ENCODE measurements around the gene RARRES1.

The RARRES1 gene

GRCh38 chr3:158747417-158747816, 15.2 kb upstream of the RARRES1 start:
- H3K9me3 ChIP-seq (replicated peaks in 1 of 2; ENCODE audit: control insufficient read depth in 2 of 2, insufficient read depth in 1 of 2, low read depth in 1 of 2, low read length in 2 of 2): no peaks in the 10 kb centered on the region
- H3K27me3 ChIP-seq (ENCODE audit: control insufficient read depth in 3 of 3, insufficient read depth in 3 of 3, low read depth in 1 of 3, low read length in 3 of 3): no peaks in the 10 kb centered on the region
- no peak overlapping the region for H2BK15ac ChIP-seq (ENCODE audit: low read length)
- H2BK120ac ChIP-seq (ENCODE audit: low read depth, low read length): no peak overlapping the region
- no peak overlapping the region for H3K14ac ChIP-seq (ENCODE audit: low read length)
- no peaks in the 10 kb centered on the region for H3K4me1 ChIP-seq (ENCODE audit: control insufficient read depth in 2 of 2, insufficient read depth in 1 of 2, low read depth in 1 of 2, low read length in 2 of 2)
- H2BK5ac ChIP-seq (ENCODE audit: low read length): no peak overlapping the region
- H3K4me3 ChIP-seq (ENCODE audit: low read length in 2 of 2): no peak overlapping the region
- no peak overlapping the region for H2AFZ ChIP-seq (ENCODE audit: low read length)
- no peak overlapping the region for H3K4ac ChIP-seq (ENCODE audit: low read length)
- no peak overlapping the region for H2AK5ac ChIP-seq (ENCODE audit: low read depth, low read length)
- WGBS, 2 donors (ENCODE audit: extremely low coverage in 2 of 2, insufficient read length in 2 of 2, insufficient replicate concordance in 1 of 2): no CpG with 5 or more reads among the region's 3 CpGs
- no peak for DNase-seq (ENCODE audit: low spot score)
- peaks cover 0 to 2% of the 10 kb centered on the region in 2 donors for H3K36me3 ChIP-seq (replicated peaks in 1 of 2; ENCODE audit: control insufficient read depth in 2 of 2, insufficient read depth in 2 of 2, low read length in 2 of 2)
- no peak overlapping the region for H3K23ac ChIP-seq (ENCODE audit: low read depth, low read length, poor library complexity)
- no peak overlapping the region for H3K27ac ChIP-seq (replicated peaks; ENCODE audit: low read length)
- H3K4me2 ChIP-seq (ENCODE audit: insufficient read depth, low read length, poor library complexity, severe bottlenecking): no peak overlapping the region
- H2BK12ac ChIP-seq (ENCODE audit: low read length): no peak overlapping the region
- no peaks in the 10 kb centered on the region for H3K79me1 ChIP-seq (ENCODE audit: low read depth, low read length)
- H3K18ac ChIP-seq (ENCODE audit: low read length): no peak overlapping the region
- H4K91ac ChIP-seq (ENCODE audit: low read depth, low read length, poor library complexity): no peak overlapping the region
- H3K9ac ChIP-seq (ENCODE audit: low read depth, low read length, poor library complexity): no peak overlapping the region
- H4K8ac ChIP-seq (ENCODE audit: low read depth, low read length): no peak overlapping the region

DNA sequence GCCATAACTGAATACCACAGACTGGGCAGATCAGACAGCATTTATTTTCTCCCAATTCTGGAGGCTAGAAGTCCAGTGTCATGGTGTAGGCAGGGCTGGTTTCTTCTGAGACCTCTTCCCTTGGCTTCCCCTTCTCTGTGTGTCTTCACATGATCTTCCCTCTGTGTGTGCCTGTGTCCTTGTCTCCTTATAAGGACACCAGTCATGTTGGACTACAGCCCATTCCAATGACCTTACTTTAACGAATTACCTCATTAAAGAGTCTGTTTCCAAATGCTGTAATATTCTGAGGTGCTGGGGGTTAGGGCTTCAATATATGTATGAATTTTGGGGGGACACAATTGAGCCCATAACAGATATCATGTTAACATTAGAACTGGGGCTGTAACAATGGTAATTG, 13.3 kb upstream of the RARRES1 start:
- H3K36me3 ChIP-seq (replicated peaks in 1 of 2; ENCODE audit: control insufficient read depth in 2 of 2, insufficient read depth in 2 of 2, low read length in 2 of 2): peaks cover 0 to 2% of the 10 kb centered on the region in 2 donors
- no peak overlapping the region for H2AFZ ChIP-seq (ENCODE audit: low read length)
- H3K27ac ChIP-seq (replicated peaks; ENCODE audit: low read length): no peak overlapping the region
- no peak overlapping the region for H2BK15ac ChIP-seq (ENCODE audit: low read length)
- no peak overlapping the region for H4K91ac ChIP-seq (ENCODE audit: low read depth, low read length, poor library complexity)
- H2BK5ac ChIP-seq (ENCODE audit: low read length): no peak overlapping the region
- no peak overlapping the region for H3K4me3 ChIP-seq (ENCODE audit: low read length in 2 of 2)
- no peak overlapping the region for H4K8ac ChIP-seq (ENCODE audit: low read depth, low read length)
- no peak overlapping the region for H2BK120ac ChIP-seq (ENCODE audit: low read depth, low read length)
- no peak overlapping the region for H3K9ac ChIP-seq (ENCODE audit: low read depth, low read length, poor library complexity)
- no peaks in the 10 kb centered on the region for H3K9me3 ChIP-seq (replicated peaks in 1 of 2; ENCODE audit: control insufficient read depth in 2 of 2, insufficient read depth in 1 of 2, low read depth in 1 of 2, low read length in 2 of 2)
- no peak for DNase-seq (ENCODE audit: low spot score)
- H3K4ac ChIP-seq (ENCODE audit: low read length): no peak overlapping the region
- no CpG with 5 or more reads among the region's 1 CpG for WGBS, 2 donors (ENCODE audit: extremely low coverage in 2 of 2, insufficient read length in 2 of 2, insufficient replicate concordance in 1 of 2)
- no peaks in the 10 kb centered on the region for H3K27me3 ChIP-seq (ENCODE audit: control insufficient read depth in 3 of 3, insufficient read depth in 3 of 3, low read depth in 1 of 3, low read length in 3 of 3)
- no peak overlapping the region for H3K23ac ChIP-seq (ENCODE audit: low read depth, low read length, poor library complexity)
- H3K18ac ChIP-seq (ENCODE audit: low read length): no peak overlapping the region
- no peaks in the 10 kb centered on the region for H3K79me1 ChIP-seq (ENCODE audit: low read depth, low read length)
- H3K14ac ChIP-seq (ENCODE audit: low read length): no peak overlapping the region
- no peak overlapping the region for H2BK12ac ChIP-seq (ENCODE audit: low read length)
- no peak overlapping the region for H3K4me2 ChIP-seq (ENCODE audit: insufficient read depth, low read length, poor library complexity, severe bottlenecking)
- peaks cover 0 to 2% of the 10 kb centered on the region in 2 donors for H3K4me1 ChIP-seq (ENCODE audit: control insufficient read depth in 2 of 2, insufficient read depth in 1 of 2, low read depth in 1 of 2, low read length in 2 of 2)
- no peak overlapping the region for H2AK5ac ChIP-seq (ENCODE audit: low read depth, low read length)

DNA sequence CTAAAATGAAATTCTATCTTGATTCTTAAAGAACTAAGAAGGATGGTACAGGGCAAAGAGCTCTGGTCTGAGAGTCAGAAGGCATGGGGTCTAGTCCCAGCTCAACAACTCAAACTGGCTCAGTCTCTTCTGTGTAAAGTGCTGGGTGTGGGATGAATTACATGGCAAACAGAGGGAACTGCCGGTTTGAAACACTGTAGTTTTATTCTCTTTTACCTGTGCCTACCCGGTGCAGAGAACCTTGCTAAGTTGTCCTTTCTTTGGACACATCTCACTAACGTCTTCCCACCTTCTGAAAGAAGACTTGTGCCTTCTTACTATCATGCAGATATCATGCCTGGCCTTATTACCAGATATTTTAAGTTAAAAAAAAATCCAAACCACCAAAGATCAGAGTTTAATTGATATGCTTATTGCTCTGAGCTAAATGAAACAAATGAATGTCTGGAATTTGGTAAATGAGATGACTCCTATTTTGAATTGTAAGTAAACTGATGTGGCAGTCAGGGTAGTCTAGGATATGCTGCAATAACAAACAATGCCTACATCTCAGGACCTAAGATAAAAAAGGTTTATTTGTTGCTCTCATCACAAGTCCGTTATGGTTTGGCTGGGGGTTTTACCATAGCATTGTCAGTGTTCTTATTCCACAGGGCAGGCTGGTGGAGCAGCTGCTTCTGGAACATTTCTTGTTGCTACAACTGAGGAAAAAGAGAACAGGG, 12.5 kb upstream of the RARRES1 start:
- Histone ChIP-seq H3K4ac (ENCODE audit: low read length) (no peak overlapping the region), H2BK15ac (ENCODE audit: low read length) (no peak overlapping the region), H2AFZ (ENCODE audit: low read length) (no peak overlapping the region), H4K91ac (ENCODE audit: low read depth, low read length, poor library complexity) (no peak overlapping the region), H3K18ac (ENCODE audit: low read length) (no peak overlapping the region), H3K9ac (ENCODE audit: low read depth, low read length, poor library complexity) (no peak overlapping the region), H4K8ac (ENCODE audit: low read depth, low read length) (no peak overlapping the region), H3K4me1 (ENCODE audit: control insufficient read depth in 2 of 2, insufficient read depth in 1 of 2, low read depth in 1 of 2, low read length in 2 of 2) (peaks cover 0 to 2% of the 10 kb centered on the region in 2 donors), H3K27ac (replicated peaks; ENCODE audit: low read length) (no peak overlapping the region), H3K27me3 (ENCODE audit: control insufficient read depth in 3 of 3, insufficient read depth in 3 of 3, low read depth in 1 of 3, low read length in 3 of 3) (no peaks in the 10 kb centered on the region), H3K4me2 (ENCODE audit: insufficient read depth, low read length, poor library complexity, severe bottlenecking) (no peak overlapping the region), H3K79me1 (ENCODE audit: low read depth, low read length) (no peaks in the 10 kb centered on the region), H2BK120ac (ENCODE audit: low read depth, low read length) (no peak overlapping the region), H2BK5ac (ENCODE audit: low read length) (no peak overlapping the region), H3K36me3 (replicated peaks in 1 of 2; ENCODE audit: control insufficient read depth in 2 of 2, insufficient read depth in 2 of 2, low read length in 2 of 2) (peaks cover 0 to 2% of the 10 kb centered on the region in 2 donors), H3K23ac (ENCODE audit: low read depth, low read length, poor library complexity) (no peak overlapping the region), H3K9me3 (replicated peaks in 1 of 2; ENCODE audit: control insufficient read depth in 2 of 2, insufficient read depth in 1 of 2, low read depth in 1 of 2, low read length in 2 of 2) (no peaks in the 10 kb centered on the region), H2AK5ac (ENCODE audit: low read depth, low read length) (no peak overlapping the region), H2BK12ac (ENCODE audit: low read length) (no peak overlapping the region), H3K4me3 (ENCODE audit: low read length in 2 of 2) (no peak overlapping the region), H3K14ac (ENCODE audit: low read length) (no peak overlapping the region)
- DNase-seq (ENCODE audit: low spot score): no peak
- no CpG with 5 or more reads among the region's 4 CpGs for WGBS, 2 donors (ENCODE audit: extremely low coverage in 2 of 2, insufficient read length in 2 of 2, insufficient replicate concordance in 1 of 2)

DNA sequence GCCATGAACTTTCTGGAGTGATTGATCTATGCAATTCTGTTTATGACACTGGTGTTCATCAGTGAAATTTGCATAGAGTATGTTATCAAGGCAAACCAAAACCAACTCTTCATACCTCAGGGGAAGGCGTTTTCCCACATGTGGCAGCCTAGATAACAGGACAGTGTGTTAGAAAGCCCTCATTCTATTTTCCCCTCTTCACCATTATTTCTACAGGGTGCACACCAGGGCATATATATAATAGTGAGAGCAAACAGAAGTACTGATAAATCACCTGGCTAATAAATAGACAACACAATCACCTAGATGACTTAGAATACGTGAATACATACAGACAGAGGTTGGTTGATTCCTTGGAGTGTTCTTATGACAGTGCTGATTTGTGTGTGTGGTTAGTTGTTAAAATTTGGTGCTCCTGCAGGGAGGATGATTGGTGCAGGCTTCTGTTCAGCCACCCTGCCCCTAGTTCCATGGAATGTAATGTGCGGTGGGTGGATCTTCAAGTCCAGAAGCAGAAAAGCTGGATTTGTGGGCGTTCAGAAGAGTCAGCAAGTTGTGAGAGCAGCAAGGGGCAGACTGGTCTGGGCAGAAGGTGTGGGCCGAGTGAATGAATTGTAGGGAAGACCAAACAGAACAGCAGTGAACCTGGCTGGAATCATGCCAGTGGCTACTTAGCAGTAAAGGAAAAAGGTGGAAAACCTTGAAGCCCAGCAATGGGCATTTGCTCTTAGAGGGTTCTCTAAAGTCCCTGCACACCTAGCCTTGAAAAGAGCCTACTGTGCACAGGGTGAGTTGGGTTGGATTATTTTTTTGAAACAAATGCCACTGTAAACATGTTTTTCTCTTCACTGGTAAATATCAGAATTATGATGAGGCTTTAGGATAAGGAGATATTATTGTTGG, 11.7 kb upstream of the RARRES1 start:
- no peaks in the 10 kb centered on the region for H3K9me3 ChIP-seq (replicated peaks in 1 of 2; ENCODE audit: control insufficient read depth in 2 of 2, insufficient read depth in 1 of 2, low read depth in 1 of 2, low read length in 2 of 2)
- no peak overlapping the region for H2BK120ac ChIP-seq (ENCODE audit: low read depth, low read length)
- H3K14ac ChIP-seq (ENCODE audit: low read length): no peak overlapping the region
- peaks cover 0 to 2% of the 10 kb centered on the region in 2 donors for H3K4me1 ChIP-seq (ENCODE audit: control insufficient read depth in 2 of 2, insufficient read depth in 1 of 2, low read depth in 1 of 2, low read length in 2 of 2)
- no peak overlapping the region for H3K4ac ChIP-seq (ENCODE audit: low read length)
- no peak overlapping the region for H3K18ac ChIP-seq (ENCODE audit: low read length)
- H2BK12ac ChIP-seq (ENCODE audit: low read length): no peak overlapping the region
- no peak for DNase-seq (ENCODE audit: low spot score)
- peaks cover 0 to 2% of the 10 kb centered on the region in 2 donors for H3K36me3 ChIP-seq (replicated peaks in 1 of 2; ENCODE audit: control insufficient read depth in 2 of 2, insufficient read depth in 2 of 2, low read length in 2 of 2)
- H4K91ac ChIP-seq (ENCODE audit: low read depth, low read length, poor library complexity): no peak overlapping the region
- H2AFZ ChIP-seq (ENCODE audit: low read length): no peak overlapping the region
- H3K27ac ChIP-seq (replicated peaks; ENCODE audit: low read length): no peak overlapping the region
- no peak overlapping the region for H3K23ac ChIP-seq (ENCODE audit: low read depth, low read length, poor library complexity)
- H2BK15ac ChIP-seq (ENCODE audit: low read length): no peak overlapping the region
- no peaks in the 10 kb centered on the region for H3K79me1 ChIP-seq (ENCODE audit: low read depth, low read length)
- H3K27me3 ChIP-seq (ENCODE audit: control insufficient read depth in 3 of 3, insufficient read depth in 3 of 3, low read depth in 1 of 3, low read length in 3 of 3): no peaks in the 10 kb centered on the region
- no peak overlapping the region for H3K4me2 ChIP-seq (ENCODE audit: insufficient read depth, low read length, poor library complexity, severe bottlenecking)
- H4K8ac ChIP-seq (ENCODE audit: low read depth, low read length): no peak overlapping the region
- no CpG with 5 or more reads among the region's 5 CpGs for WGBS, 2 donors (ENCODE audit: extremely low coverage in 2 of 2, insufficient read length in 2 of 2, insufficient replicate concordance in 1 of 2)
- H3K9ac ChIP-seq (ENCODE audit: low read depth, low read length, poor library complexity): no peak overlapping the region
- H2BK5ac ChIP-seq (ENCODE audit: low read length): no peak overlapping the region
- no peak overlapping the region for H2AK5ac ChIP-seq (ENCODE audit: low read depth, low read length)
- H3K4me3 ChIP-seq (ENCODE audit: low read length in 2 of 2): no peak overlapping the region
